ENCODE measurements around the gene CNBD2.
"Not testable (repeated sequence)": the region's sequence is repeated elsewhere in the genome, so short reads cannot be mapped to it uniquely, and the experiment has no call there.

The CNBD2 gene

DNA sequence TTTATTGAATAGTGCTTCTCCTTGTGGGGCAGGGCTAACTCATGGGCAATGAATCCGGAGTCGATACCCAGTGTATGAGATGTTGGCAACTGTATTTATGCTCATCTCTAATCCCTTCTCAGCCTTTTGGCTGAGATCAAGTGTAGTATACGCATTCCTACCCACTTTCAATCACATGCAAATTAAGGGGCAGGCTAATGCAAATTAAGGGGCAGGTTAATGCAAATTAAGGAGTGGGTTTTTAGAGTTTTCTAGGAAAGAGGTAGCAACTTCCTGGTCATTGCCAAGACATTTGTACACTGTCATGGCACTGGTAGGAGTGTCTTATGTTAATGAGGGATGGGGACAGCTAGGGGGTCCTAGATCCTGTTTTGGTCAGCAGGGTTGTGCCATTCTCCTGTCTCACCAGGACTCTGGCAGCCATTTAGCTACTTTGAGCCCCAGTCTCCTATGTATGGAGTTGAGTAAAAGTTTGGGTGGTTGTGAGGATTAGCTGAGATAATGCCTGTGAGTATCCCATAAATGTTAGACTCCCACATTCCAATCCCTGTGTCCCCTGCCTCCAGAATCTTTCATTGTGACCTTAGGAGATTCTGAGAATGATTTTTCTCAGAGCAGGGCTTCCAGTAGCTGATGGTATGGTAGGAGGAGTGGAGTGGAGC is at the start of gene CNBD2:
Gene CNBD2, plus strand, starts transcription at position 612 of the 662 bp plus-strand sequence. CDS start 173 bp downstream, outside the sequence.
- no peak for DNase-seq

DNA sequence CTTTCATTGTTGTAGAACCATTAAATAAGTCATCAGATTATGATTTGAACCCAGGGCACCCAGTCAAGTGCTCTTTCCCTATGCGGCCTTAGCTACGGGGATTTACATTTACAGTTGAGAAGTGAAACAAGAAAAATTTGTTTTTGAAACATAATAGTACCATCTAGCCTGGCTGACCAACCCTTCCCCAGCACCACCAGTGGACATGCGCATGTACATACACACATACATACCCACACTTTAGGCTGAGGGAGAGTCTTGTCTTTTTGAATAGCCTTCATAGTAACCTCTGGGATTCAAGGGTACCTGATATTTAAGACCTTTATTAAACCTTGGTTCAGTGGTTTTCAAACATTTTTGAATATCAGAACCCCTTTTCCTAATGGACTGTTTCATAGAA is 47.9 kb upstream of the CNBD2 start:
- DNase-seq: no peak

DNA sequence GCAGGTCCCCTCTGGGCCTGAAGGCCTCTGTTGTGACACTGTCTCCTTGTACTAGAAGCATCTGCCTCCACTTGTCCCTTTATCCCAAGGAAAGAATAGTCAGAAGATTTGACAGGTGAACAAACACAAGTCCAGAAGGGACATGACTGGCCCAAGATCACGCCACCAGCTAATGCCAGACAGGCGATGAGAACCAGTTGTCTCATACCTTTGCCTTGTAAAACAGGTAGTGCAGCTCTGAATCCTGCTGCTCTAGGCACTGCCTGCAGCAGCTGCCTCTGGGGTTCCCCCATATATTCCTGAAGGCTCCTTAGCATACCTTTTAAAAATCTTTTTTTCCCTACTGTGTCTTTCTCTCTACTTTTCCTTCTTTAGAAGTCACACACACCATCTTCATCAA is 39.1 kb upstream of the CNBD2 start:
- DNase-seq: no peak

DNA sequence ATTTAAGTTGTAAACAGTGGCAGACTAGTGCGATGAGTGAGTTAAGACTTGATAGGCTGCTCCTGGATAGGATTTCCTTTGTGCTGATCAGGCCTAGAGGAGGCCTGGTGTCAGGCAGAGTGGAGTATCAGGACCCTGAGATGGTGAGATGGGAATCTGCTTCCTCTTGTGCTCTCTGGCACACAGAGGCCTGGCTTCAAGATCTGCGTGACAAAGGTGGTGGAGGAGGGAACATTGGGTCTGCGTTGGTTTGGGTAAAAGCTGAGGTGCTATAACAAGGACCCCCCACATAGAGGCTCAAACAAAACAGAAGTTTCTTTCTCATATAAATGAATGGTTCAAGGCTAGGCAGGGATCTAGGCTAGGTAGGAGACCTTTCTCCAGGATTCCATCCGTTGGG is 34.3 kb upstream of the CNBD2 start:
- DNase-seq: no peak

DNA sequence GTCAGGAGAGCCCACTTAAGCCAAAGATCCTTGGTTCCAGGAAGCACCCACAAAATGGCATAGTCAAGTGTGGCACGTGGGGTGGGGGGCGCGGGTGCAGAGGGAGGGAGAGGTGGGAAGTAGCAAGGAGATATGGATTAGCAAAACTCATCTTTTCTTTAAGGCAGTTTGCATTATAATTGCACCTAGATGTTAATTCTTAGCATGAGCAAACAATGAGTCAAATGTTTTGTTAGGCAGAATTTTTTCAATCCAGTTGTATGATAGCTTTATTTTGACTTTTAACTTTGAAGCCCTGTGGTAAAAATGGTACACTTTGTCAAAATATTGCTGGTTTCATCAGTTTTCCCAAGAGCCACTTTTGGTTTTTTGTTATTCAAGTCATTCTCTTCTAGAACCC is 29.1 kb upstream of the CNBD2 start:
- no peak for DNase-seq

DNA sequence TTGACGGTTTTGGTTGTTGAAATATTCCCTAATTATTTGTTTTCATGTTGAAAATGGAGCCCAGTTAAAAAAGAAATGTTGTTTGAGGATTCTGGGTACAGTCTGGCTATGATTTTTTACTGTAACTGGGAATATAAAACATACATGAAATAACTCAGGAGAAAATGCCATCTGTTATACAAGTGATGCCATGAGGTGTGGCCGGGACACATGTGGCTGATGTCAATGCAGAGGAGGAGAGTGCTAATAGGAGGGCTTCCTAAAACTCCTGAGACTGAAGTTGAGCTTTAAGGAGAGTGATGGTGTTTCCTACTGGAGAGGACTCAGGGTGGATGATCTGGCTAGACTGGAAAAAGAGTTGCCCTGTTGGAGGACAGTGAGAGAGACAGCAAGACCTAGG is 26.8 kb upstream of the CNBD2 start:
- DNase-seq: no peak

DNA sequence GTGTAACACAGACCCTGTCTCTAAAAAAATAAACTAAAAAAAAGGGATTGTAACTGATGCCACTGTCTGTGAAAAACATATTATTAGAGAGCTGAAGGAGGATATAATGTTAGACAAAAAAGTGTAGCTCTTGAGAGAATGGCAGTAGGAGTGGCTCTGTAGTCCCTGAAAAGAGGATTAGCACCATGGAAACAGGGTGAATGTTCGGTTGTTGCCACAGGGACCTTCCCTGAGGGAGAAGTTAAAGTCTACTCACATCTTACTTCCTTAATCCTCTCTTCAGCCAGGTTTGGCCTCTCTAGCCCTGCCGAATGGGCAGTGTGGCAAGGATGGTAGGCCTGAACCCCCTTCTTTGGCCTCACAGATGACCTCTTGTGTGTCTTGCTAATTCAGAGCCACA is 26.1 kb upstream of the CNBD2 start:
- DNase-seq: no peak

DNA sequence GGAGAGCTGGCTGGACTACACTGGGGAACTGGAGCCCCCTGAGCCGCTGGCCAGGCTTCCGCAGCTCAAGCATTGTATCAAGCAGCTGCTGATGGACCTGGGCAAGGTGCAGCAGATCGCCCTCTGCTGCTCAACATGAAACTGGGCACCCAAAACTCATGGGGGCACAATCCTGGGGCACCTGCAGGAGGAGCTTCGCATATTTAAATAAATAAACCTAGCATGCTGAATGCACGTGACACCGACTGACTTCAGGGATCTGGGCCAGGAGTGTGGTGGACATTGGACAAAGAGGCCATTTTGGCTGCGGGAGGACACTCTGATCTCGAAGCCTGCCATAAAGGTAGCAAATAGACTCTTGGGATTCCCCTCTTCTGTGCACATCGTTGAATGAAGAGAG is 20.9 kb upstream of the CNBD2 start:
- peak; percentile 34 for DNase-seq

DNA sequence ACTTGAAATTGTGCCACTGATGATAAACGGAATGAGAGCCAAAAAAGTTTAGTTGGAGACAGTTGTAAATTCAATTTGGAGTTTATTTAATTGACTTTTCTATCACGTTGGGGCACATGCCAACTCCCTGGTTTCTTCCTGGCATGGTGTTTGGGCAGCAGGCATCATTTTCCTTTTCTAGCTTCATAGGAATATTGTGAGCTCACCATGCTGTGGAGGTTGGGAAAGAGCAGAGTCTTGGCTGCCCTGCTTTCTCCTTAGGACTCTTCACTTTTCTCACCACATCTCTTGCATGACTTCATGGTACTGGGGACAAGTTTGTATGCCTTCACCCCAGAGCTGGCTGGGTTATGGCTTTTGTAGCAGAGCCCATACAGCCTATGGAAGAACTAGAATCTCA is 20.5 kb upstream of the CNBD2 start:
- DNase-seq: no peak

DNA sequence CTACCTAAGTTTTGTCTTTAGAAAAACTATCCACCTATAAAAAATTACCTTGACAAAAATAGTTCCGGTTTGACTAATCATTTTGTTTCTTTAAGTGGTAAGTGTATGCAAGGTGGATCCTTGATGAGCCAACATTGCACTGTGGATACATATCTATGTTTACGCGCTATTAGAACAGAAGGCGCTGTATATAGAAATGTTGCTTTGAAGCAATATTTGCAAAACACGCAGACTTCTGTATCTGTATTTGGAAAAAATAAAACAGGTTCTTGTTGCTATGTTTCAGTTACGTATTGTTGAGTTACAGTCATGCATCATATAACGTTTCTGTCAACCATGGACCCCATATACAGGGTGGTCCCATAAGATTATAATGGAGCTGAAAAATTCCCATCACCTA is 18.3 kb upstream of the CNBD2 start:
- DNase-seq: no peak

DNA sequence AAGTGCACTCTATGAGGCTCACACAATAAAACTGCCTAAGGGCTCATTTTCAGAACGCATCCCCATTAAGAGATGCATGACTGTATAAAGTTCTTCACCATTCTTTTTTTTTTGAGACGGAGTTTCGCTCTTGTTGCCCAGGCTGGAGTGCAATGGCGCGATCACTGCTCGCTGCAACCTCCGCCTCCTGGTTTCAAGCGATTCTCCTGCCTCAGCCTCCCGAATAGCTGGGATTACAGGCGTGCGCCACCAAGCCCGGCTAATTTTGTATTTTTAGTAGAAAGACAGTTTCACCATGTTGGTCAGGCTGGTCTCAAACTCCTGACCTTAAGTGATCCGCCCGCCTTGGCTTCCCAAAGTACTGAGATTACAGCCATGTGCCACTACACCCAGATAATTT is 16.3 kb upstream of the CNBD2 start:
- DNase-seq: not testable (repeated sequence)

DNA sequence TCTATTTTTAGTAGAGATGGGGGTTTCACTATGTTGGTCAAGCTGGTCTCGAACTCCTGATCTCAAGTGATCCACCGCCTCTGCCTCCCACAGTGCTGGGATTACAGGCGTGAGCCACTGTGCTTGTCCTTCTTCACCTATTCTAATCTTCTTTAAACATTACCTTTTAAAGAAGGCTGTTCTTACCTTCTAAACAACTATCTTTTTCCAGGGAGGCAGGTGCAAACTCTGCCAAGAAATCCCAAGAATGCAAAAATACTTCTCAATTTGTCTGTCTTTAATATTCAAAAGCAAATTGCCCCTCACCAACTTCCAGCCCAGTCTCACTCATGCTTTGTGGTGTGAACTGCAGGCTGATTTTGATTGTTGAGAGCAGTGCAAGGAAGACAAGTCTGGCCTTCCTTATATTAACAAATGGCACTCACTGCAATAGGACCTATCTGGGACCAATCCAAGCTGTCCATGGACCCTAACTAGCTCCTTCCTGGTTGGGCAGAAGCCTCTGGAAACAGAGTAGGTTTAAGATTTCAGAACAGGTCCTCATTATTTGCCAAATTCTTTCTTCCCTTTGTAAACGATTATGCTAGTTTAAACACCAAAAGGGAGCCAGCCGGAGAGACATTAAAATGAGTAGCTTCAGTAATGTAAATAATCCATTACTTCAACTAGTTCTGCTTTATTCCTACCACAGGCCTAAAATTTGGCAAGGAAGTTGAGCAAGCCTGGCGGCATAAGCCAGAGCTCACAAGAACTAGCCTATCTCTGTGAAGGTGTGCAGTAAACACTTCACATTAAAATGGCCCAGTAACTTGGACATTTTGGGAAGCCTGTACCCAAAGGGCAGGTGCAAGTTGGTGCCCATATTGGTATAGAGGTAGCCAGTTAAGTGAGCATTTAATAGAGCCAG is 15.7 kb upstream of the CNBD2 start:
- DNase-seq: peak; percentile 5

DNA sequence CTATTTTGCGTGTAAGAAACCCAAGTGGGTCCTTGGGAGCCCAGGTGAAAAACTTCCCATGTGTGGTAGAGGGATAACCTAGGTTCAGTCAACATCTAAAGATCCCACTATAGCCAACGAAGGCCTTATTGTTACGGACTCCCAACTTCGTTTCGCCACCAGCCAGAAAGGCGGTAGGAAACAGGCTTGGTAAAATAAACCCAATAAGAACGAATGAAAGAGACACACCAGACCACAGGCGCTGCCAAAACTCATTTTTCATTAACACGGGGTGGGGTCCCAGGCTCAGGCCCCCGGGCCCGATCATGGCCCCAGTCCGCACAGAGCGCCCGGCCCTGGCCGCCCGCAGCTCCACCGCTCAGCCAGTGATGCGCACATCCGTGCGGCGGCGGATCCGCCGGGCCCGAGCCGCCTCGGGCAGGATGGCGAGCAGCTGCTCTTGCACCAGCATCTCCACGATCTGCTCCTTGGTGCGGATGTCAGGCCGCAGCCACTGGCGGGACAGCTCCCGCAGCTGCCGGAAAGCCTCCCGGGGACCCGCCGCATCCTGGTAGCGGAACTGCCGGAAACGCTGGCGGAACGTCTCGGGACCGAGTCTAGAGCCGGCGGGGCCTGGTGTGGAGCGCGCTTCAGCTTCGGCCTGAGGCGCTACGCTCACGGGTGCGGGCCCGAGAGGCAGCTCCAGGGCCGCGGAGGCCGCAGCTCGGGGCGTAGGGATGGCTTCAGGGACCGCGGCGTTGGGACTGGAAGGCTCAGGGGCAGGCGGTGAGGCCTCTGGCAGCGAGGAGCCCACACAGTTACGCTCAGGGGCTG is 14.8 kb upstream of the CNBD2 start:
- peak; percentile 76 for DNase-seq

DNA sequence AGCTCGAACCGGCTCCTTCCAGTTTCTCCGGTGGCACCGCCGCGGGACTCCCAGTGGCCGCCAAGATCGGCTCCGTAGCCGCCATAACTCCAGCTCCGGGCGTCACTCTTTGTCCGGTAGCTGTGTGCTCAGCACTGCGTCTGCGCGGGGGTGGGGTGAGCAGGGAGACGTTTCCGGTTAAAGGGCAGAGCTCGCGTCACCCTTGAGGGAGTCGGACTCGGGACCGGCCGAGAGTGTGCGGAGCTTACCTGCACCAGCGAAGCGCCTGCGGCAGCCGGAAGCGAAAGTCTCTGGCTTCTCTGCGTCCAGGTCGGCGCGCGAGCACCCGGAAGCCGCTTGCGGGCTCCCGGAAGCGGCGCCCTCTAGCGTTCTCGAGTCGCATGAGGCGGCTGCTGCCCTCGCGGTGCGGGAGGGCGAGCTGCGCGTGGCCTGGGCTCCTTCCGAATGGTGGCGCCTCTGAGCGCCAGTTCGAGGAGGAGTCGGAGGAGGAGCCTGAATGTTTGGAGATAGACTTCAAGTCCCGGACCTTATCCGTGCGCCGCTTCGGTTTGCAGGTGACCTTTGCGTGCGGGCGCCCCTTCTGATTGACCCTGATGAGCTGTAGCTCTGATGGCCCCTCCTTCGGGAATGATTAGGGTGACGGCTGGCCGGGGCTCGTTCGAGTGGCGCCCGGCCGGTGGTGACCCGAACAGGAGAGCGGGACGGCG is 14.0 kb upstream of the CNBD2 start, which contains the start of gene SCAND1:
Gene SCAND1, minus strand, starts transcription at position 303 of the 707 bp plus-strand sequence. Its CDS starts 218 bp downstream, at position 85.
- DNase-seq: peak; percentile 99

DNA sequence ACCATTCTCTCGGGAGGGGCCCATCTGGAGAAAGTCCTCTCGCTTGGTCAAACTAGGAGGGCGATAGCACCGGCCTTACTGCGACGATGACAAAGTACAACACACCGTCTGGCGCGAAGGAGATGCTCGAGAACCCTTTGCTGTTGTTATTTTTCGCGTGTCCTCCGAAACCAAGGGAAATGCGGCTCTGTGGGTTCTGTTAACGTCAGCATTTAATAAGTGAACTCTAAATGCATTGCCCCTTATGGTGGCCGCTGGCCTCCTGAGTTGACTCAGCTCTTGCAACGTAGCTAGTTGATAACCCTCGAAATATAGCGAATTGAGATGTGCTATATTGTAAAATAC is 13.5 kb upstream of the CNBD2 start:
- DNase-seq: peak; percentile 45

DNA sequence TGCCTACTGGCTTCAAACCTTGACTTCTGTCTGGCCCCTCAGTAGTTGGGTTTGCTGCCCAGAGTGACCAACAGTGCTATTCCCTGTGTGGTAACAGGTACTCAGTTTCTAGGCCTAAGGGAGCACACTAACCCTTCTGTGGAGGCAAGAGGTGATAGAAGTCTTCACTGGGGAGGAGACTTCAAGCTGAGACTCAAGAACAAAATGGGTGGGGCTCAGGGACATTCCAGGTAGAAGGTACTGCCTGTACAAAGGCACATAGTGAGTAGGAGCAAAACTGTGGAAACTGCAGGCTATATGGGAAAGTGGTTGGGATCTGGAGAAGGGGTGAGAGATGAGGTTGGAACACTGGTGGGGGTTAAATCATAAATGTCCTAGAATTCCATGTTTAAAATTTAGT is 11.8 kb upstream of the CNBD2 start:
- no peak for DNase-seq

DNA sequence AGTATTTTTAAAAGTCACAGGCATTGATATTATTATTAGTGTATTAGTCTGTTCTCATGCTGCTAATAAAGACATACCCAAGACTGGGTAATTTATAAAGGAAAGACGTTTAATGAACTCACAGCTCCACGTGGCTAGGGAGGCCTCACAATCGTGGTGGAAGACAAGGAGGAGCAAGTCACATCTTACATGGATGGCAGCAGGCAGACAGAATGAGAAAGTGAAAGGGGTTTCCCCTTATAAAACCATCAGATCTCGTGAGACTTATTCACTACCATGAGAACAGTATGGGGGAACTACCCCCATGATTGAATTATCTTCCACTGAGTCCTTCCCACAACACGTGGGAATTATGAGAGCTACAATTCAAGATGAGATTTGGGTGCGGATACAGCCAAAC is 9.1 kb upstream of the CNBD2 start:
- DNase-seq: not testable (repeated sequence)

DNA sequence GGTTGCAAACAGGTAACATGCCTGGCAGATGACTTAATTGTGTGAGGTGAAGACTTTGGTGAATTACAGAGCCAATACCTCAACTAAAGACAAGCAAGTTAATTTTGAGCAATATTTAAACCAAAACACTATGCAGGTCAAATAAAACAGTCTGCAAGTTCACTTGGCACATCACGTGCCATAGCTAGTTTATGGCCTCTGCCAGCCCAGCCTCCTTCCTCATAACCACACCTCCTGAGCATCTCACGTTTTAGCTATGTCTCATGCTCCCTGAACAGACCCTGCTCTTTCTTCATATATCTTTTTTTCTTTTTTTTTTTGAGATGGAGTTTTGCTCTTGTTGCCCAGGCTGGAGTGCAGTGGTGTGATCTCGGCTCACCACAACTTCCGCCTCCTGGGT is 4.5 kb upstream of the CNBD2 start:
- no peak for DNase-seq

DNA sequence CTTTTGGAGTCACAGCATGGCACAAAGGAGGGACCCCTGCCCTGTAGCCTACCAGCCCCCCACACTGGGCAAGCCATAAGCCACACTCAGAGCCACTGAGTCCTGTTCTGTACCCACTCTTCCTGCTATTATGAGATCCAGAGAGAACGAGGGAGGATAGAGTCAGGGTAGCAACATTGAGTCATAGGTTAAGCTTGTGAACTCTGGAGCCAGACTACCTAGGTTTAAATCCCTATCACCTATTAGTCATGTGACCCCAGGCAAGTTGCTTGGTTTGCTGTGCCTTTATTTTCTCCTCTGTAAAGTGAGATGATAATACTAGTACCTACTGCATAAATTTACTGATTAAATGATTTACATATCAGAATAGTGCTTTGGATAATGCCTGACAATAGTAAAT is 540 bp downstream of the CNBD2 start:
- no peak for DNase-seq

DNA sequence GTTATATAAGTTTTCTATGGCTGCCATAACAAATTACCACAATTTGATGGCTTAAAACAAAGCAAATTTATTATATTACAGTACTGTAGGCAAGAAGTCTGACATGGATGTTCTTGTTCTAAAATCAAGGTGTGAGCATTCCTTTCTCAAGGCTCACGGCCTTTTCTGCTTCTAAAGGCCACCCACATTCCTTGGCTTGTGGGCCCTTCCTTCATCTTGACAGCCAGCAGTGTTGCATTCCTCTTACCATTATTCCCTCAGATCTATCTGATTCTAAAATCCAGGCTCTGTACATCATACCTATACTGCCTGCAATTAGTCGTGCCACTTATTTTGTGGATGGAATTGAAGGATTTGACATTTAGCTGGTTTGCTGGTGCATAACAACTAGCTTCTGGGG is 3.6 kb downstream of the CNBD2 start:
- no peak for DNase-seq

DNA sequence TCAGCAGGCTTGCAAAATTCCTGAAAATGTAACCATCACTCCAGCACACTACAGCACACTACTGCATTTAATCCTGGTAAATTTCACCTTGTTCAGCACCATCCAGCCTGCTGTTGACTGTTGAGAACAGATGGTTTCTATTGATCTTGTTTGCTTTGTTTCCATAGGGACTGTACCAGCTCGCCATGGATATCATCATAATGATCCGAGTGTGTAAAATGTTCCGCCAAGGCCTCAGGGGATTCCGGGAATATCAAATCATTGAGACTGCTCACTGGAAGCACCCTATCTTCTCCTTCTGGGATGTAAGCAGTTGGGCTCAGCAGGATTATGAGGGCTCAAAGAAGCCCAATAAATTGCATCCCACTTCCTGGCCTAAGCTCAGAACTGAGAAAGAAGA is 4.1 kb downstream of the CNBD2 start:
- no peak for DNase-seq

DNA sequence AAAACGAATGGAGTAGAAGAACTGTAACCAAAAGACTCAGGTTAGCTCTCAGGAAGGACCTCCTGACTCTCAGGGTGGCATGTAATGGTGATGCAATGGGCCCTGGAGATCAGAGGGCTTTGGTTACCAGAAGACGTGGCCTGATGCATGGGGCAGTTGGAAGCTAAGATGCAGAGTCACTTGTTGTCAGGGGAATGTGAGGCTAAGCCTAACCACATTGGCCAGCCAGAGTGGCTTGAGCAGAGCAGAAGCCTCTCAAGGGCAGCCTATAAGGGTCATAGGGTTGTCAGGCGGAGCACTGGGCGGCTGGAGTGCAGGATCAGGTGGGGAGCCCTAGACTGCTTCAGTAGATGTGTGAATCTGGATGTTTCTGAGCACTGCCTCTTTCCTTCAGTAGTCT is 5.9 kb downstream of the CNBD2 start:
- no peak for DNase-seq
